GM19455 (cell line): ENCODE measurements around the gene TOX2.
"Not testable (repeated sequence)": the region's sequence is repeated elsewhere in the genome, so short reads cannot be mapped to it uniquely, and the experiment has no call there.

Source experiments
- ATAC-seq: cut with Tn5 transposase; IDR thresholded peaks from one replicate; pipeline ENCODE4 v1.9.1; 2021; ENCODE audit not compliant: unreplicated experiment

The TOX2 gene

GRCh38 chr20:44029848-44030230 lies 115.2 kb downstream of the TOX2 start:
- no peak for ATAC-seq

GRCh38 chr20:44030394-44030793 lies 115.7 kb downstream of the TOX2 start:
- no peak for ATAC-seq

GRCh38 chr20:44031001-44031574 lies 116.4 kb downstream of the TOX2 start:
- ATAC-seq = no peak

GRCh38 chr20:44031781-44032582 lies 117.3 kb downstream of the TOX2 start:
- ATAC-seq = no peak

- ATAC-seq = no peak
Observed at GRCh38 chr20:44032583-44033331, 118.1 kb downstream of the TOX2 start.

- ATAC-seq = no peak
Observed at GRCh38 chr20:44033344-44033743, 118.7 kb downstream of the TOX2 start.

- no peak for ATAC-seq
Observed at GRCh38 chr20:44033873-44034272, 119.2 kb downstream of the TOX2 start.

- no peak for ATAC-seq
Observed at GRCh38 chr20:44034451-44034850, 119.8 kb downstream of the TOX2 start.

- no peak for ATAC-seq
Observed at GRCh38 chr20:44034965-44035635, 120.4 kb downstream of the TOX2 start.

GRCh38 chr20:44035924-44036323 lies 121.3 kb downstream of the TOX2 start:
- no peak for ATAC-seq

- no peak for ATAC-seq
Observed at GRCh38 chr20:44036441-44036840, 121.8 kb downstream of the TOX2 start.

- no peak for ATAC-seq
Observed at GRCh38 chr20:44038681-44039123, 124.0 kb downstream of the TOX2 start.

- no peak for ATAC-seq
Observed at GRCh38 chr20:44039147-44039546, 124.5 kb downstream of the TOX2 start.

GRCh38 chr20:44039741-44040140 lies 125.1 kb downstream of the TOX2 start:
- ATAC-seq = no peak

GRCh38 chr20:44040202-44040915 lies 125.7 kb downstream of the TOX2 start:
- no peak for ATAC-seq

GRCh38 chr20:44041001-44041400 lies 126.3 kb downstream of the TOX2 start:
- no peak for ATAC-seq

GRCh38 chr20:44044712-44045111 lies 130.1 kb downstream of the TOX2 start:
- ATAC-seq = not testable (repeated sequence)

- no peak for ATAC-seq
Observed at GRCh38 chr20:44050327-44050726, 135.7 kb downstream of the TOX2 start.

GRCh38 chr20:44050925-44051660 lies 136.4 kb downstream of the TOX2 start:
- ATAC-seq = no peak

- ATAC-seq = no peak
Observed at GRCh38 chr20:44051661-44052000, 137.0 kb downstream of the TOX2 start.
